GM18868 (cell line): Measurements from ENCODE around the gene RCOR1.
"Not testable (repeated sequence)": the region's sequence is repeated elsewhere in the genome, so short reads cannot be mapped to it uniquely, and the experiment has no call there.

ENCODE experiments used
- ATAC-seq: cut with Tn5 transposase; IDR thresholded peaks from one replicate; pipeline ENCODE4 v1.9.1; 2021; ENCODE audit warnings: mild to moderate bottlenecking, moderate library complexity; ENCODE audit not compliant: unreplicated experiment

The RCOR1 gene

DNA sequence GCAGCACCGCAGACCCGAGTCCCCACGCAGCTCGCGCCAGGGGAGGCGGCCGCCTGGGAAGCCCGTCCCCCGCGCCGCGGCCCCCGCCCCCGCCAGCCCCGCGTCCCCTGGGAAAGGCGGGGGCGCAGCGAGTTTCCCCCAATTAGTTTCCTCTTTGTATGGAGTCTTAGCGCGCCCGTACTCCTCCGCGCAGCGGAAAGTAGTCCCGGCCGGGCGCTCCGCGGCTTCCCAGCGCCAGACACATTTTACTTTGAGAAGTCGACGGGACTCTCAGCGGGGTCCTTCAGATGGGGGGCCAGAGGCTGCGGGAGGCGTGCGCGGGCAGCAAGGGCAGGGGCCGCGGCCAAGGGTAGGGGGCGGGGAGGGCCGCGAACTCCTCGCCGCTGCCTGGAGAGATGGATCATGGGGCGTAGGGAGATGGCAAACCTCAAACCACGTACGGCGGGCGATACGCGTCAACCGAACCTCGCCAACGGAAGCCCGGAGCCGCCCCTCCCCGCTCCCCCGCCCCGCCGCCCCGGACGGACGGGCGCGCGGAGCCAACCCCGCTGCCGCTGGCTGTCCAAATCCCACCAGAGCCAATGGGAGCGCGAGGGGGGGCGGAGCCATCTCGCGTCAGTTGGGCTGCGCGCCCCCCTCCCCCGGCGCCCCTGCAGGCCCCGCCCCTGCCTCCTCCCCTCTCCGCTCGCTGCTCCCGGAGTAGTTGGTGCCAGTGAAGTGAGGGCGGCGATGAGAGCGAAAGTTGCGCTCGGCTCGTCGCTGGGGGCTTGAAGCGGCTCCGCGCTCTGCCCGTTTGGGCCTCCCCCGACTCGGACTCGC is at the start of gene RCOR1:
Gene RCOR1 (plus strand): TSS at position 706 of the 819 bp plus-strand sequence. CDS start 238 bp downstream, outside the sequence.
- ATAC-seq: peak; percentile 73

DNA sequence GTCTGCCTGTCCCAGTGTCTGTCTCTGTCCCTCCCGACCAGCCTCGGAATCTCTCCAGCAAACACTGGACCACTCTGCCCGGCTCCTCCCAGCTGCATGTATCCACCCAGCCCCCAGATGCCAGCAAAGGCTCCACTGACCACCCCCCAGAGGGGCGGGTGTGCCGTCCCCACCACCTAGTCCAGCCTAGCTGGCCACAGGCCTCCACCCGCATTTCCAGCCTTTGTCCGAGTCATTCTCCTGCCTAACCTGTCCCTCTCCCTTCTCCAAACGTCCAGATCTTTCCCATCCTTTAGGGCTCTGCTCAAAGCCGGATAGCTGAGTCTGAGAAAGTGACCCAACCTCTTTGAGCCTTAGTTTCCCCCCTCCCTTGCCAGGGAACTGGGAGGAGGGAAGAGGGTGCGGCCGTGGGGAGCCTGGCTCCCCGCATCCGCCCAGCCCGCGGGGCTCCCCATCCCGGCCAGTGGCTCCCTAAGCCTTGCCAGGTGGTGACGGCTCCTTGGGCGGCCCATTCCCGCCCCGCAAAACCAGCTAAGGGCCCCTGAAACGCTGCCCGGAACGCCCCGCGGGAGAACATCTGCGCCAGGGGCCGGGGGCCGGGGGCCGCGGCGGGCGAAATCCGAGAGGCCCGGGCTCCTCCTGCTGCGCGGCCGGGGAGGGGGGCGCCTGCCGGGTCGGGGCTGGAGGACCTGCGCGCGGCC is 48.3 kb upstream of the RCOR1 start:
- ATAC-seq: no peak

DNA sequence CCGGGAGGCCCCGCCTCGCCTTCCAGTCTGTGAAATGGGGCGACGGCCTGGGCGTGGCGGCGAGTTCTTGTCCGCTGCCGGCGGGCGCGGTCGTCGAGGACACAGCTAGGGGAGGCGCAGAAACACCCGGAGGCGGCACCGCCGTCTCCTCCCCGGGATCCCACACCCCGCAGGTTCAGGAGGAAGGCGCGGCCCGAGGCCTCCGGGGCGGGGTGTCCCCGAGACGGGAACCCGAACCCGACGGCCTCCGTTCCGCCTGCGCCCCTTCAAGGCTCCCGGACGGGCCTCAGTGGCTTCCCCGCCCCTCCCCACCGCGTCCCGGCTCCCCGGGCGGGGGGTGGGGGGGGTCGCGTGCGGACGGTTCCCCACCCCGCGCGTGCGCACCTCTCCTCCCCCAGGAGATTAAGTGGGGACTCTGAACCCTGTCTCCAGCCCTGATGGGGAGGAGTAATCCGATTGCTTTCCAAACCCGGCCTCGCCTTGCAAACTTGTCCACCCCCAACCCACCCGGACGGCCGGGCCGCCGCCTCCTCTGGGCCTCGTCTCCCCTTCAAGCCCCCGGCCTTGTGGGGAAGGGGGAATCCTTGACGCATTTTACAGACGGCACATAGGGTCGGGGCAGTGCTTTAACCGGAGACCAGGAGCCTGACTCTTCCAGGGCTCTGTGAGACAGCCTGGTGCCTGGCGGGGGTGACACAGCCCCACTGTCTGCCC is 47.5 kb upstream of the RCOR1 start:
- ATAC-seq: no peak

DNA sequence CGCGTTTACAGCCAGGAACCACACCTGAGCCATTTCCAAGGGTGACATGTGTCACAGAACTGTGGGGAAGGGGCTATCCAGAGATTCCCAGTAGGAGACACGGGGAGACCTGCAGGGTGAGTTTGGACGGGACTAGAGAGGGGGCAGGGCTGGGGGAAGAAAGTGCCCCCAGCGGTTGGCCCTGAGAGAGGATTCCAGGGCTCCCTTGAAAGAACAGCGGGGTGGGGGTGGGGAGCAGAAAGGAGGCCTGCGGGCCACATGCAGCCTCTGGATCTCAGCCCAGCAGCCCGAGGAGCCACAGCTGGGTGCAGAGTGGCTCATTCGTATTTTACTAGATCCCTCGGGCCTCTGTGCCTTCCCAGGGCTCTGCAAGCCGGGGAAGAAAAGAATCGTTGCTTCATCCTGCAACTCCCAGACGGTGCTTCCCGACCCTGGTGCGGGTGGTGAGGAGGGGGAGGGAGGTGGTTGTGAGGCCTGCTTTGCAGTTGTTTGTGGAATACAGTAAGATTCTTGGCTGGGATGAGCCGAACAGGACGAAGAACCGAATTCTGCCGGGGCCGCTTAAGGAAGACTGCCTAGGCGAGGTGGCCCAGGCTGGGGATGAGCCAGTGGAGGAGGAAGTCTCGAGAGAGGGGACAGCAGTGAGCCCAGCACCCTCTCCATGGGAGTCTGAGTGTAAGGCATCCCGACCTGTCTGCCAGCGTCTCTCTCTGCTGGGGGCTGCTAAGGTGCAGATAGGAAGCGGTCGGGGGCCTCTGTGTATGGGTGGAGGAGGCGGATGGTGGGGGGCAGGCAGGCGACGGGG is 46.8 kb upstream of the RCOR1 start:
- ATAC-seq: no peak

DNA sequence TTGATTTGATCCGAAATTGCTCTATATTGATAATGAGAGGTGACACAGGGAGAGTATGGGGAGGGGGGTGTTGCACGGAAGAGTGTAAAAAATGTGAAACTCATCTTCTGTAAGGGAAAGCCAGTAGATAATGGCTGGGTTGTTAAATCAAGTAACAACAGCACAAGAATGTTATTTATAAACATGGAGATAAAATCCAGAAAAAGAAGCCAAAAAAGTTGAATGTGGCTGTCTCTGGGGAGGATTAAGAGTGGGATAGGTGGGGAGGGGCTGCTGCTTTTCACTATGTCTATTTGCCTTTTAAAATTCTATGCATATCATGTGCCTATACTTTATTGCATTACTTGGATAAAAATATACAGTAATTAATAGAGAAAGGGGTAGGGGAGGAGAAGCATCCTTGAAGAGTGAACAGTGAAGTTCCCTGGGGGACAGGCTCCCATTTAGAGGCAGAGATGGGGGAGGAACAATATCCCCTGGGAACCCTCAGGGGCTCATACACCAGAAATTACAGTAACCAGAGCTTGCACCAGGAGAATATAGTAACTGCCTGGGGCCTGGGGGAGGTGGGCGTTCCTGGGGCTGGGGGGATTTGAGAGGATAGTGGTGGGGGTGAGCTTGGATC is 43.7 kb upstream of the RCOR1 start:
- ATAC-seq: no peak

DNA sequence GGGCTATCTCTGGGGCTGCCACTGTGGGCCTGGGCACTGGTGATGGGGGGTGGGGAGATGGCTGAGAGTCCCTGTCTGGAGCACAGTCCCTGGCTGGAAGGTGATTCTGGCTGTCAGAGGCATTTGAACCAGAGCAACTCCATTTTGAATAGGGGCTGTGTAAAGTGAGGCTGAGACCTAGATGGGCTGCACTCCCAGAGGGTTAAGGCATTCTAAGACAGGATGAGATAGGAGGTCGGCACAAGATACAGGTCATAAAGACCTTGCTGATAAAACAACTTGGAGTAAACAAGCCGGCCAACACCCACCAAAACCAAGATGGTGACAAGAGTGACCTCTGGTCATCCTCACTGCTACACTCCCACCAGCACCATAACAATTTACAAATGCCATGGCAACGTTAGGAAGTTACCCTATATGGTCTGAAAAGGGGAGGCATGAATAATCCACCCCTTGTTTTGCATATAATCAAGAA is 41.5 kb upstream of the RCOR1 start:
- not testable (repeated sequence) for ATAC-seq

DNA sequence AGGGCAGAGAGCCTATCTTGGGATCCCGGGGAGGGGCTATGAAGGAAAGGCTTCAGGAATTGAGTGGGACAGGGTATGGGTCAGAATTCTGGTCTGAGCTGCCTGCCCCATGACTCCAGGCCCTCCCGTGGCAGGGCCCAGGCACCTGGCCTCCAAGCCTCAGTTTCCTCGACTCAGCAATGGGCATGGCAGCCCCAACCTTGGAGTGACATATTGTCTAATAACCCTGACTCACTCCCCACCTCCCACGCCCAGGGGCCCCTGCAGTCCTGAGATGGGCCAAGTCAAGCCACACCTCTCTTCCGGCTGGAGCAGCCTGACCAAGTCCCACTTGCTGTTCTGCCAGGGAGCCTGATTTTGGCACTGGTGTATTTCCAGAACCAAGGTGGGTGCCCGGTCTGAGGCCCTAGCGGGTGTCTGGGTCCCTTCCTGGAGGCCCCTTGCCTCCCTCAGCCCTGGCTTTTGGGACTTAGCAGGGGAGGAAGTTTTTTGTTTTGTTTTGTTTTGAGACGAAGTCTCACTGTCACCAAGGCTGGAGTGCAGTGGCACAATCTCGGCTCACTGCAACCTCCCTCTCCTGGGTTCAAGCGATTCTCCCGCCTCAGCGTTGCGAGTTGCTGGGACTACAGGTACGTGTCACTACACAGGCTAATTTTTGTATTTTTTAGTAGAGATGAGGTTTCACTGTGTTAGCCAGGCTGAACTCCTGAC is 40.3 kb upstream of the RCOR1 start:
- no peak for ATAC-seq

DNA sequence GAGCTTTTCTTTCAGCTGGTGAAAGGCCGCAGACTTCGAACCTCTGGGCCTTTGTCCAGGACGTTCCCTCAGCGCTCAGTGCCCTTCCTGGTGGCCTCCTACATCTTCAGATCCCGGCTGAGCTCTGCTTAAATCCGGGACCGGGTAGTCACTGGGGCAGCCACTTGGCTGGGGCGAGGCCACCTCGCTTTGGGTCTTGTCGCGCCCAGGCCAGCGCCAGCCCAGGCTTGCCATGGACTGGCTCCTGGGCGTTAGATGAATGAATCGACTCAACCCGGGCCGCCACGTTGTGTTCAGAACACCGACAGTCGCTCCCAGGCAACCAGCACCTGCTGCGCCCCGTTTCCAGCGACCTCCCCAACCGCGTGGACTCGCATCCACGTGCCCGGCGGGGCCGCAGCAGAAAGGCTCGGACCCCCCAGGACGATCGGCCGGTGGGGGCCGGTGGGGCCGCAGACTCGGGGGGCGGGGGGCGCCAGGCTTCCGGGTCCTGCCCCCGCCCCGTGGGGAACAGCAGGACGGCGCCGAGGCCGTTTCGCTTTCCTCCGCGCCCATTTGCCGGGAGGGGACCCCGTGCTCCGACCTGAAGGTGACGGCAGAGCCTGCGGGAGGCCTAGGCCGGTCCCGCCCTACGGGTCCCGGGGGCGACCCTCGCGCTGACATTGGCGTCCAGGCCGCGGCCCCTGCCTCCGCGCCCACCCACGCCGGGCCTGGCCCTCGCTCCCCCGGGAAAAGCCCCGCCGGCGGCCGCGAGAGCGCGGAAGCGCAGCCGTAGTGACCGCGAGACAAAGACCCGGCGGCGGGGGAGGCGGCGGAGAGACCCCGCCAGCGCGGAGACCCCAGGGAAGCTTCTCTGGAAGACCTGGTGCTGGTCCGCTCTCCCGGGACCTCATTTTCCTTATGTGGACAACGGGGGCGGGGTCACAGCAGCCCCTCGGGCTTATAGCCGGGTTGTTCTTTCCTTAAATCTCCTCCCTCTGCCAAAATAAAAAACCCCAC is 37.3 kb upstream of the RCOR1 start:
- ATAC-seq: no peak

DNA sequence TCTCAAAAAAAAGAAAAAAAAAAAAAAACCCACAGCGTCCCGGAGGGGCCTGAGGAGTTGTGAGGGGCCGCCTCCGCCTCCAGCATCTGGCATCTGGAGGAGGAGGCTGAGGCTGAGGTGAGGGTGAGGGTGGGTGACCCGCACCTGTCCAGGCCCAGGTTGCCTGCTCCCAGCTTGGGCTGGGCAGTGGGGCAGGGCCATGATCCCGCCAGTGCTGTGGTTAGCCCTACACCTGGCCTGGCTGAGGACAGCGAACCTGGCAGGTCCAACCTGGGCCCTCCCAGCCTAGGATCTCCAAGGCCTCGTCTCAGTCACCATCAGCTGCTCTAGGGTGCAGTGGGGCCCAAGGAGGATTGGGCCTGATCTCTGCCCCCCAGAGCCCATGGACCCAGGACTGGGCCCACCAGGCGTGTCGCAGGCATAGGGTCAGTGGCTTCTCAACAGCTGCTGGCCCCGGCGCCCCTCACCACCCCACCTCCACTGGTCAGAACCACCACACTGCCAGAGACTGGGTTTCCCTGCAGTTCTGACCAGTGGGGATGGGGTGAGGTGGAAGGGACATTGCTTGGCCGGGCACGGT is 36.3 kb upstream of the RCOR1 start:
- ATAC-seq: no peak

DNA sequence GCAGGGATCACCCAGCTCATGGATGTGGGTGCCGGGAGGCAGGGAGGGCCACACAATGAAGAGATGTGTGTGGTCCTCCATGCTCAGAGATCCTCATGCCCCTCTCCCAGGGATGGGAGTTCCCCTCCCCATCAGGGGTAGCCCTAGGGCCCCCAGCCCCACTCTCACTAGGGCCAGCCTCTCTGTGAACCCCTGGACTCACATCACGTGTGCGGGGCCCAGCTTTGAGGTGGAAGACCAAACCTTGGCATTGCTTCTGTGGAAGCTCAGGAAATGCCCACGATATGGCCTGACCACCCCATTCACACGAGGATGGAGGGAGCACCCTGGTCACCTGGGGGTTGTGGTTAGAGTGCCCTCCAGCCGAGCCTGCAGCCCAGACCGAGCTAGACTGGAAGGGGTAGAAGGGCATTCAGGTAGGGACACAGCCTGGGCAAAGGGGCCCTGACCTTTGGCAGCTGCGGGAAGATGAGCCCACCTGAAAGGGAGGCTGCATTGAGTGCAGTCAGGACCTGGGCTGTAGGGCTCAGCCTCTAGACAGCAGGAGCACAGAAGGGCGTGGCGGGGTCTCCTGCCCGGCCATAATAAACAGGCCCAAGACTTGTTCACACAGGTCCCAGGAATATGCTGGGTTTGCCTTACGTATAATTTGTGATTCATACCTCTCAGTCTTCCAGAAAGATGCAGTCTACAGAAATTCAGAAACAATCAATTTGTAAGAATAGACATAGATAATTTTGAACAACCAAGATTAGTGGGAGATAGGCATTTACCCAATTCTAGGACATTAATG is 34.8 kb upstream of the RCOR1 start:
- ATAC-seq: no peak

DNA sequence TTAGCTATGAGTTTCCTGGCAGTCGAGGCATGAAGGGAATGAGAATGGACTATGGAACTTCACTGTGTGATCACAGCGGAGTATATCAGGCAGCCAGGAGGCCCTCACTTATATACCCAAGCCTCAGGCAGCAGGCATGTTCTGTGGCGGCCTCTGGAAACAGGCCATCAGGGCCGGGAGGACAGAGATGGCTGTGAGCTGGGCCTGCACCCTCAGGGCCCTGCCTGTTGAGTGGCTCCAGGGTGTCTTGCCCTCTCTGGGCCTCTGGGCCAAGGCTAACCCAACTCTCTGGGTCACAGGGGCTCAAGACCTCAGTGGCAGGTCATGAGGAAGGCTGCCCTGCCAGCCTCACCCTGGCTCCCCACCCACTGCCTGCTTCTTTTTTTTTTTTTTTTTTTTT is 33.9 kb upstream of the RCOR1 start:
- no peak for ATAC-seq

DNA sequence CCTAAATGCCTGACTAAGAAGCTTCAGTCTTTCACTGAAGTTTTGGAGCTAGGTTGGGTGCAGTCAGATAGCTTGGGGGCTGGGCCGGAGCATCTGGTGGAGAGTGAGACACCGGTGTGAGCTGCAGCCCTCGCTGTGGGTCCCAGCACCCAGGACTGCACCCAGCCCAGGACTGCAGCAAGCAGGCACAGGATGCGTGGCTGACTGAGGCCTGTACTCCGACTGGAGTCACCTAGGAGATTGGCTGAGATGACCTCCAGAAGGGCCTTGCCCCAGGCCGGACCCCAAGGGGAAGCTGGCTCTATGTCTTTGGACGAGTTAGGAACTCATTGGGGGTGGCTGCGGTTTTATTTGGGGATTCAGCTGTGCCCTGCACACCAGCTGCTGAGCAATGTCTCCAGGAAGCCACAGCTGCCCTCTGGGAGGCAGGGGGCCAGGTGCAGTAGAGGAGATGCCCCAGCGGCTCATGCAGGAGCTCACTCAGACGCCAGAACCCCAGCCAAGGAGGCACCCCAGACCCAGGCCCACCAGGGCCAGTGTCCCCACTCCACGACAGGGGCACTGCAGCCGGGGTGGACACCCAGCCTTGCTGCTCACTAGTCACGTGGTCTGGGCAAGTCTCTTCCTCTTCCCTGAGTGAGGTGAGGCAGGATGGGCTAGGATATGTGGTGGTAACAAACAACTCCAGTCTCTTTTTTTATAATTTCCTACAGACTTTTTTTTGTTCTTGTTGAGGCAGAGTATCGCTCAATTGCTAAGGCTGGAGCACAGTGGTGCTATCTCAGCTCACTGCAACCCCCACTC is 31.8 kb upstream of the RCOR1 start:
- no peak for ATAC-seq

DNA sequence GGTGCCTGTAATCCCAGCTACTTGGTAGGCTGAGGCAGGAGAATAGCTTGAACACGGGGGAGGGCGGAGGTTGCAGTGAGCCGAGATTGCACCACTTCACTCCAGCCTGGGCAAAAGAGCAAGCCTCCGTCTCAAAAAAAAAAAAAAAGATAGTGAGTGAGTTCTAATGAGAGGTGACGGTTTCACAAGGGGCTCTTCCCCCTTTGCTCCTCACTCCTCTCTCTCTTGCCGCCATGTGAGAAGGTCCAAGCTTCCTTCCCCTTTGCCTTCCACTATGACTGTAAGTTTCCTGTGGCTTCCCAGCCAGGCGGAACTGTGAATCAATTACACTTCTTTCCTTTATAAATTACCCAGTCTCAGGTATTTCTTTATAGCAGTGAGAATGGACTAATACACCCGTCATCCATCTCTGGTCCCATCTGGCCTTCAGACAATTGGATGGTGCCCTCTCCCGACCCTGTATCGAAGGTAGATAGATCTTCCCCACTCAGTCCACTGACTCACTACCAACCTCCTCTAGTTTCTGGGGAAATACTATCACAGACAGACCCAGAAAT is 27.0 kb upstream of the RCOR1 start:
- ATAC-seq: peak; percentile 61

DNA sequence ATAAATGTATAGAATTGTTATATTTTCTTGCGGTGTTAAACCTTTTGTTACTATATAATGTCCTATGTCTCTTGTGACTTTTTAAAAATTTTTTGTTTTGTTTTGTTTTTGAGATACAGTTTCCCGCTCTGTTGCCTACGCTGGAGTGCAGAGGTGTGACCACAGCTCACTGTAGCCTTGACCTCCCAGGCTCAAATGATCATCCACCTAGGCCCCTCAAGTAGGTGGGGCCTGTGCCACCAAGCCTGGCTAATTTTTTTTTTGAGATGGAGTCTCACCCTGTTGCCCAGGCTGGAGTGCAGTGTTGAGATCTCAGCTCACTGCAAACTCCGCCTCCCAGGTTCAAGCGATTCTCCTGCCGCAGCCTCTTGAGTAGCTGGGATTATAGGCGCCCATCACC is 26.5 kb upstream of the RCOR1 start:
- peak; percentile 23 for ATAC-seq

DNA sequence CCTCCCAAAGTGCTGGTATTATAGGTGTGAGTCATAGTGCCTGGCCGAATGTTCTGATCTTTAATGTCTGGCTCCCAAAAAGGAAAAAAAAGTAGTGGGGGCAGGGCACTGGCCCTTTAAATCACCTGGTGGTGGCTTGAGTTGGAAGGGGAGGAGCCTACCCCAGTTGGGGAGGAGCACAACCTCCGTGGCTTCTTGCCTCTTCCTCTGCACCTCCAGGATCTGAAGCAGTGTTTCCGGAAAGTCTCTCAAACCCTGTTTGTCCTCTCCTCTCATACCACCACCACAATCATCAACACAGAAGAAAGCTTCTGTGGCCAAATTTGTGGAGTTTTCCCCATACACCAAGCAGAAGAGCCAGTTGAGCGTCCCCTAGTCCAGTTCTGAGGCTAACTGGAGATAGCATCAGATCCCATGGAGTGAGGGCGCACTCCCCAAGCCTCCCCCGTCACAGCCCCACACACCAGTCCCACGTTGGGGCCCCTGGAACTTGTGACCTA is 24.3 kb upstream of the RCOR1 start:
- ATAC-seq: no peak
